HFFc6 (cell line): ENCODE data around the gene CUL7. TPM values are rescaled to one million over a fixed set of nuclear protein-coding genes. Genes with fewer than 3 reads are reported as not detected.

Experiments used
- DNase-seq: peaks from one replicate; pipeline ENCODE4 v3.0.0-alpha.2; 2018
- H3K27ac Mint-ChIP-seq: 2 replicates; pipeline ENCODE4 v1.8.0; 2020; ENCODE audit warnings: mild to moderate bottlenecking, mixed read lengths
- H3K27me3 Mint-ChIP-seq: 2 replicates; pipeline ENCODE4 v1.8.0; 2021; ENCODE audit warnings: mild to moderate bottlenecking, moderate library complexity, mixed read lengths; ENCODE audit not compliant: insufficient read depth
- H3K36me3 Mint-ChIP-seq: 2 replicates; pipeline ENCODE4 v1.8.0; 2021; ENCODE audit warnings: low read depth, mixed read lengths
- H3K4me1 Mint-ChIP-seq: 2 replicates; pipeline ENCODE4 v1.8.0; 2020; ENCODE audit warnings: low read depth, mixed read lengths
- H3K4me3 Mint-ChIP-seq: 2 replicates; pipeline ENCODE4 v1.8.0; 2020; ENCODE audit warnings: mild to moderate bottlenecking, moderate library complexity, mixed read lengths
- H3K9me3 Mint-ChIP-seq: 2 replicates; pipeline ENCODE4 v1.8.0; 2020; ENCODE audit warnings: mild to moderate bottlenecking, mixed read lengths
- CTCF ChIP-seq: fragments of 200-600 bp; sonication (generic); IDR thresholded peaks from 2 replicates; pipeline ENCODE4 v1.5.0; 2021; ENCODE audit warnings: antibody characterized with exemption, mild to moderate bottlenecking
- total RNA-seq, 6 experiments: library from RNA; stranded (reverse); fragmentation: NEBNext Ultra II Directional; extraction: Animal tissue kit (Norgen Biotek cat#: 25700); gene quantifications; 2 replicates in 1 of 6; 3 replicates in 5 of 6; pipeline ENCODE4 v1.2.3, GENCODE V29; 2021

The CUL7 gene
- total RNA-seq, 6 experiments from 2014 or later: 33.7 to 50.3 (median 37.0) TPM

- H3K36me3 Mint-ChIP-seq: peaks cover 32% of the 10 kb centered on the region
- no peaks in the 10 kb centered on the region for H3K9me3 Mint-ChIP-seq
- H3K4me3 Mint-ChIP-seq: no peak overlapping the region
- no peak for DNase-seq
- H3K27me3 Mint-ChIP-seq: peaks cover 4% of the 10 kb centered on the region; the same call in 1 of the 2 replicates
- no peaks in the 10 kb centered on the region for H3K4me1 Mint-ChIP-seq
- TF ChIP-seq CTCF: no peak
- no peak overlapping the region for H3K27ac Mint-ChIP-seq
Measured at GRCh38 chr6:43038727-43039126, 14.9 kb downstream of the CUL7 start.

GRCh38 chr6:43037706-43038105 lies 15.9 kb downstream of the CUL7 start:
- Mint-ChIP-seq H3K27me3 (peaks cover 6% of the 10 kb centered on the region; the same call in 1 of the 2 replicates), H3K4me3 (no peak overlapping the region), H3K4me1 (no peaks in the 10 kb centered on the region), H3K9me3 (no peaks in the 10 kb centered on the region), H3K36me3 (peaks cover 38% of the 10 kb centered on the region), H3K27ac (no peak overlapping the region)
- no peak for TF ChIP-seq CTCF
- no peak for DNase-seq

GRCh38 chr6:43037197-43037596 lies 16.5 kb downstream of the CUL7 start:
- no peak overlapping the region for H3K27ac Mint-ChIP-seq
- H3K4me1 Mint-ChIP-seq: no peaks in the 10 kb centered on the region
- peaks cover 6% of the 10 kb centered on the region; the same call in 1 of the 2 replicates for H3K27me3 Mint-ChIP-seq
- no peak overlapping the region for H3K4me3 Mint-ChIP-seq
- no peaks in the 10 kb centered on the region for H3K9me3 Mint-ChIP-seq
- peaks cover 38% of the 10 kb centered on the region for H3K36me3 Mint-ChIP-seq
- no peak for TF ChIP-seq CTCF
- no peak for DNase-seq

GRCh38 chr6:43036712-43037111 lies 16.9 kb downstream of the CUL7 start:
- no peak for DNase-seq
- Mint-ChIP-seq H3K27ac (no peak overlapping the region), H3K4me3 (no peak overlapping the region), H3K4me1 (no peaks in the 10 kb centered on the region), H3K9me3 (no peaks in the 10 kb centered on the region), H3K36me3 (peaks cover 38% of the 10 kb centered on the region), H3K27me3 (peaks cover 6% of the 10 kb centered on the region; the same call in 1 of the 2 replicates)
- no peak for TF ChIP-seq CTCF

- Mint-ChIP-seq H3K27ac (no peak overlapping the region), H3K36me3 (peaks cover 34% of the 10 kb centered on the region), H3K9me3 (no peaks in the 10 kb centered on the region), H3K27me3 (peaks cover 6% of the 10 kb centered on the region; the same call in 1 of the 2 replicates), H3K4me1 (no peaks in the 10 kb centered on the region), H3K4me3 (no peak overlapping the region)
- TF ChIP-seq CTCF: no peak
- no peak for DNase-seq
Measured at GRCh38 chr6:43035495-43036194, 18.0 kb downstream of the CUL7 start.
